Natural killer cell (primary cell): ENCODE results near the gene CORO2A. TPM values are rescaled to one million over a fixed set of nuclear protein-coding genes. Genes with fewer than 3 reads are reported as not detected.
"Not testable (repeated sequence)": the region's sequence is repeated elsewhere in the genome, so short reads cannot be mapped to it uniquely, and the experiment has no call there.

Source experiments
- ATAC-seq, 3 donors: fragments of 150-1000 bp in 2 of 3; fragments of 200-7000 bp in 1 of 3; cut with Tn5 transposase; 1 replicate in 1 of 3; 2 replicates in 2 of 3; pipeline ENCODE4 v1.10.0; 2021; ENCODE audit warnings: mild to moderate bottlenecking in 2 of 3, moderate library complexity in 2 of 3
- DNase-seq, 2 donors: peaks; one replicate each; pipeline versions ENCODE4 v3.0.0 to v3.0.0-alpha.2; 2013 to 2021; ENCODE audit warnings: mixed read lengths in 1 of 2
- H3K27ac ChIP-seq: one replicate; pipeline ENCODE4 v1.5.1; 2013; ENCODE audit warnings: mild to moderate bottlenecking, low read length
- H3K27me3 ChIP-seq: one replicate; pipeline ENCODE4 v1.6.1; 2013; ENCODE audit warnings: low read length; ENCODE audit not compliant: control insufficient read depth, insufficient read depth
- H3K36me3 ChIP-seq: one replicate; pipeline ENCODE4 v1.6.1; 2013; ENCODE audit warnings: low read length; ENCODE audit not compliant: control insufficient read depth, insufficient read depth
- H3K4me1 ChIP-seq: one replicate; pipeline ENCODE4 v1.6.1; 2013; ENCODE audit warnings: low read length; ENCODE audit not compliant: control insufficient read depth, insufficient read depth
- H3K4me3 ChIP-seq: one replicate; pipeline ENCODE4 v1.5.1; 2013; ENCODE audit warnings: low read length
- H3K9me3 ChIP-seq: one replicate; pipeline ENCODE4 v1.6.1; 2013; ENCODE audit warnings: low read length; ENCODE audit not compliant: control insufficient read depth, insufficient read depth
- H3K27ac Mint-ChIP-seq, 2 donors: one replicate each; pipeline ENCODE4 v1.8.0; 2022; ENCODE audit warnings: mild to moderate bottlenecking in 2 of 2, mixed read lengths in 2 of 2, moderate library complexity in 1 of 2
- H3K27me3 Mint-ChIP-seq, 2 donors: one replicate each; pipeline ENCODE4 v1.8.0; 2022; ENCODE audit warnings: low read depth in 2 of 2, mixed read lengths in 2 of 2
- H3K36me3 Mint-ChIP-seq: one replicate; pipeline ENCODE4 v1.8.0; 2022; ENCODE audit warnings: mixed read lengths
- H3K4me1 Mint-ChIP-seq, 2 donors: one replicate each; pipeline ENCODE4 v1.8.0; 2022; ENCODE audit warnings: mixed read lengths in 2 of 2
- H3K4me3 Mint-ChIP-seq: one replicate; pipeline ENCODE4 v1.8.0; 2022; ENCODE audit warnings: mild to moderate bottlenecking, moderate library complexity, mixed read lengths
- H3K9me3 Mint-ChIP-seq, 2 donors: one replicate each; pipeline ENCODE4 v1.8.0; 2022; ENCODE audit warnings: mixed read lengths in 2 of 2
- WGBS: methylation state at CpG from one replicate; pipeline ENCODE4 v1.1.7; 2013; ENCODE audit warnings: missing lambda C conversion rate; ENCODE audit not compliant: insufficient coverage; 5-methylcytosine and 5-hydroxymethylcytosine counted together
- intact Hi-C: fragments of 100-400 bp; cut with micrococcal nuclease; formaldehyde crosslinking; loops from one replicate; pipeline ENCODE4 v1.14.2; 2022
- total RNA-seq, 4 donors: library from RNA; stranded (reverse); fragments of 120-200 nt in 1 of 4; gene quantifications; one replicate each; pipeline versions ENCODE4 v1.2.3 to v1.2.4, GENCODE V29; 2013 to 2022
- TF ChIP-seq, protein P1 (sequence below): fragments of 200-600 bp; IDR thresholded peaks from one replicate; pipeline ENCODE4 v1.8.0; 2022; ENCODE audit warnings: antibody characterized with exemption

The CORO2A gene
- total RNA-seq, 3 donors from 2014 or later (not counting 1 experiment from before 2014, with no cell fraction given) = 1.9 to 3.6 (median 2.3) TPM

DNA sequence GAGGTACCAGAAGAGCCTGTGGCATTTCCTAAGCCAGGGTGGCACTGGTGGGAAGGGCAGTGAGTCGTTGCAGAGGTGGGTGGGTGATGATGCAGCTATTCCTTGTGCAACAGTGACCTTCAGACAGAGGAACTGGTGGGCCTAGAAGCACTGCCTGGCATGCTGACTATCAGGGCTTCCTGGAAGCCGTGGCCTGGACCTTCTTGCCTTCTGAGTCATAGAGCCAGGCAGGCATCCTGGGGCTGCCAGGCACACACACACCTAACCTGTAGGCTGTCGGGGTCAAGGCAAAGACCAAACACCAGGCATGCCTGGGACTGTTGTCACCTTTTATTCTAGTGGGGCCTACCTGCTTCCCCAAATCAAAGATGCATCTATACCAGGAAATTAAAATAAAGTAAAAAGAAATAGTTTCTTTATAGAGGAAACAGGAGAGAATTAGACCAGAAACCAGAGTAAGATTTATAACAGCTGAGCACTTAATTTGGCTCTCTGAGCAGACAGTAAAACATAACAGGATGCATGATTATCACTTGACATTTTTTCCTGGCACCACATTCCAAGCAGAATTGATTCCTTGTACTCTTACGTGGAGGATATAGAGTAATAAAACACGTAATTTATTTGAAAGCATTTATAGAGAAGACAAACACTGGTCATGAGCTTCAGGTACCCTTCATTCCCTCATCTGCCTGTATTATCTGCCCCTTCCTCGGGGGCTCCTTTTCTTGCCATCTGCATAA is 110.8 kb downstream of the CORO2A start:
- H3K4me3 Mint-ChIP-seq = no peak overlapping the region
- H3K9me3 Mint-ChIP-seq = no peaks in the 10 kb centered on the region
- intact Hi-C loops = no loop called here
- peaks cover 16 to 27% of the 10 kb centered on the region in 2 donors for H3K4me1 Mint-ChIP-seq
- no peak overlapping the region for H3K27ac Mint-ChIP-seq
- no peak for ATAC-seq
- 84% methylated on average over 6 of the region's 6 CpGs for WGBS
- no peak overlapping the region for H3K4me3 ChIP-seq
- H3K4me1 ChIP-seq = no peaks in the 10 kb centered on the region
- H3K27me3 Mint-ChIP-seq = no peaks in the 10 kb centered on the region
- TF ChIP-seq, protein P1, sequence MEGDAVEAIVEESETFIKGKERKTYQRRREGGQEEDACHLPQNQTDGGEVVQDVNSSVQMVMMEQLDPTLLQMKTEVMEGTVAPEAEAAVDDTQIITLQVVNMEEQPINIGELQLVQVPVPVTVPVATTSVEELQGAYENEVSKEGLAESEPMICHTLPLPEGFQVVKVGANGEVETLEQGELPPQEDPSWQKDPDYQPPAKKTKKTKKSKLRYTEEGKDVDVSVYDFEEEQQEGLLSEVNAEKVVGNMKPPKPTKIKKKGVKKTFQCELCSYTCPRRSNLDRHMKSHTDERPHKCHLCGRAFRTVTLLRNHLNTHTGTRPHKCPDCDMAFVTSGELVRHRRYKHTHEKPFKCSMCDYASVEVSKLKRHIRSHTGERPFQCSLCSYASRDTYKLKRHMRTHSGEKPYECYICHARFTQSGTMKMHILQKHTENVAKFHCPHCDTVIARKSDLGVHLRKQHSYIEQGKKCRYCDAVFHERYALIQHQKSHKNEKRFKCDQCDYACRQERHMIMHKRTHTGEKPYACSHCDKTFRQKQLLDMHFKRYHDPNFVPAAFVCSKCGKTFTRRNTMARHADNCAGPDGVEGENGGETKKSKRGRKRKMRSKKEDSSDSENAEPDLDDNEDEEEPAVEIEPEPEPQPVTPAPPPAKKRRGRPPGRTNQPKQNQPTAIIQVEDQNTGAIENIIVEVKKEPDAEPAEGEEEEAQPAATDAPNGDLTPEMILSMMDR = no peak
- H3K27ac ChIP-seq = no peak overlapping the region
- no peaks in the 10 kb centered on the region for H3K36me3 Mint-ChIP-seq
- no peaks in the 10 kb centered on the region for H3K9me3 ChIP-seq
- peaks cover 48% of the 10 kb centered on the region for H3K36me3 ChIP-seq
- no peaks in the 10 kb centered on the region for H3K27me3 ChIP-seq
- DNase-seq = no peak

DNA sequence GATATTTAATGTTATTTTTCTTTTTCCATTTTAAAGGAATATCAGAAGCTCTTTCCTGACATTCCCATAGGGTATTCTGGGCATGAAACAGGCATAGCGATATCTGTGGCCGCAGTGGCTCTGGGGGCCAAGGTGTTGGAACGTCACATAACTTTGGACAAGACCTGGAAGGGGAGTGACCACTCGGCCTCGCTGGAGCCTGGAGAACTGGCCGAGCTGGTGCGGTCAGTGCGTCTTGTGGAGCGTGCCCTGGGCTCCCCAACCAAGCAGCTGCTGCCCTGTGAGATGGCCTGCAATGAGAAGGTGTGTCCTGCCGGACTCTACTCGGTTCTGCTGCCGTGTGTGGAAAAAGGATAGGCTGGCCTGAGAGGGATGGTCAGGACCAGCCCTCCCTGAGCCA is 111.7 kb downstream of the CORO2A start:
- ATAC-seq = no peak
- Histone ChIP-seq H3K27ac (no peak overlapping the region), H3K27me3 (no peaks in the 10 kb centered on the region), H3K4me3 (no peak overlapping the region), H3K4me1 (peaks cover 4% of the 10 kb centered on the region), H3K36me3 (peaks cover 42% of the 10 kb centered on the region), H3K9me3 (no peaks in the 10 kb centered on the region)
- TF ChIP-seq, protein P1 = no peak
- Mint-ChIP-seq H3K27me3 (no peaks in the 10 kb centered on the region), H3K4me3 (no peak overlapping the region), H3K36me3 (no peaks in the 10 kb centered on the region), H3K9me3 (no peaks in the 10 kb centered on the region), H3K27ac (no peak overlapping the region), H3K4me1 (peaks cover 11 to 21% of the 10 kb centered on the region in 2 donors)
- intact Hi-C loops = no loop called here
- 98% methylated on average over 12 of the region's 12 CpGs for WGBS
- no peak for DNase-seq

DNA sequence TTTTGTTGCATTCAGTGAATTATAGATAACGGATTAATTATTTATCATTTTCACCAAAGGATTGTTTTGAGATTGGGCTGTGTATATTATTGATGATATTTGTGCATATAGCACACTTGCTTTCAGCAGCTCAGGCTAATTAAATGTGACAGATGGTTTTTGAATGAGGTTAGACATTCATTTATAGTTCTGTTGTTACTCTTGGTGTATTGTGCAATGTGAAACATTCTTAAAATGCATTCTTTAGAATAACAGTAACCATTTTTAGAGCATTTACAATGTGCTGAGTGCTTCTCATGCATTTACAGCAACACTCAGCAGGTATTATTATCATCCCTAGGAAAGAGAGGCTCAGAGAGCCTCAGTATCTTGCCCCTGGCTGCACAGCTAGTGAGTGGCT is 112.1 kb downstream of the CORO2A start:
- Histone ChIP-seq H3K4me1 (peaks cover 5% of the 10 kb centered on the region), H3K9me3 (no peaks in the 10 kb centered on the region), H3K4me3 (no peak overlapping the region), H3K36me3 (peaks cover 41% of the 10 kb centered on the region), H3K27ac (no peak overlapping the region), H3K27me3 (no peaks in the 10 kb centered on the region)
- Mint-ChIP-seq H3K4me3 (no peak overlapping the region), H3K27ac (no peak overlapping the region), H3K9me3 (no peaks in the 10 kb centered on the region), H3K4me1 (peaks cover 11 to 21% of the 10 kb centered on the region in 2 donors), H3K36me3 (no peaks in the 10 kb centered on the region), H3K27me3 (no peaks in the 10 kb centered on the region)
- no peak for DNase-seq
- no CpG with 5 or more reads among the region's 1 CpG for WGBS
- TF ChIP-seq, protein P1 = no peak
- intact Hi-C loops = no loop called here
- no peak for ATAC-seq

DNA sequence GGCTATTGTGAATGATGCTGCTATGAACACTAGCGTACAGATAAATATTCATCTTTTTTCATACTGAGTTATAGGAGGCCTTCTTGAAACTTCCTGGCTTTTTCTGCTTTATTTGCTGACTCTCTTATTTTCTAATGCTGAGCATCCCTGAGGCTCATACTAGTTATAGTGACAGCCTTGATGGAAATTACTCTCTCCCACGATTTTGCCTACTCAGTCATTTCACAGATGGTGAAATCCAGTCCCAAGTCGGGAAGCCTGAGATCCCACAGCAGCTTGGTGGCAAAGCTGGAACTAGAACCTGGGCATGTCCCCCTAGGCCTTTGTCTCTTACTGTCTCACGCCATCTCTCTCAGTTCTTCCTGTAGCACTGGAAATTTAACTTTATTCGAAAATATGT is 113.5 kb downstream of the CORO2A start:
- Histone ChIP-seq H3K9me3 (no peaks in the 10 kb centered on the region), H3K4me1 (peaks cover 18% of the 10 kb centered on the region), H3K36me3 (peaks cover 37% of the 10 kb centered on the region), H3K27me3 (no peaks in the 10 kb centered on the region), H3K27ac (no peak overlapping the region), H3K4me3 (no peak overlapping the region)
- no peak overlapping the region for H3K4me3 Mint-ChIP-seq
- H3K27me3 Mint-ChIP-seq = no peaks in the 10 kb centered on the region
- TF ChIP-seq, protein P1 = no peak
- H3K4me1 Mint-ChIP-seq = peaks cover 8 to 24% of the 10 kb centered on the region in 2 donors
- ATAC-seq (no peak), DNase-seq (no peak)
- 88% methylated on average over 3 of the region's 5 CpGs for WGBS
- no peaks in the 10 kb centered on the region for H3K9me3 Mint-ChIP-seq
- H3K27ac Mint-ChIP-seq = no peak overlapping the region
- intact Hi-C loops = no loop called here
- H3K36me3 Mint-ChIP-seq = no peaks in the 10 kb centered on the region

DNA sequence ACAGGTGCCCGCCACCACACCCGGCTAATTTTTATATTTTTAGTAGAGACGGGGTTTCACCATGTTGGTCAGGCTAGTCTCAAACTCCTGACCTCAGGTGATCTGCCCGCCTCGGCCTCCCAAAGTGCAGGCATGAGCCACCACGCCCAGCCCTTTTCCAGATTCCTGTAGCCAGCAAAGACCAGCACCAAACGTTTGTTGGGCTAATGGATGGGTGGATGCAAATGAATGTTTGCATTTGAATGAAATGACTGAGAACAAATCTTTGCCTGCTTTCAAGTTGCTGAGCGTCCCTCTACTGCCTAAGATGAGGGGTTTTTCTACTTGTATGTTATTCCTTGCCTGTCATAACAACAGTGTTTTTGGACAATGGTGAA is 115.9 kb downstream of the CORO2A start:
- Histone ChIP-seq H3K36me3 (peaks cover 17% of the 10 kb centered on the region), H3K4me1 (peaks cover 18% of the 10 kb centered on the region)
- peaks cover 0 to 12% of the 10 kb centered on the region in 2 donors for H3K4me1 Mint-ChIP-seq
- H3K27me3 Mint-ChIP-seq, H3K27me3 ChIP-seq, H3K36me3 Mint-ChIP-seq, H3K9me3 Mint-ChIP-seq, ATAC-seq, H3K4me3 ChIP-seq, intact Hi-C loops, H3K27ac ChIP-seq, H3K9me3 ChIP-seq, H3K4me3 Mint-ChIP-seq, DNase-seq, H3K27ac Mint-ChIP-seq: not testable (repeated sequence)
- 93% methylated on average over 8 of the region's 8 CpGs for WGBS
